Subcutaneous adipose tissue (tissue), 4 donors: ENCODE results near the gene HNRNPAB. TPM values are rescaled to one million over a fixed set of nuclear protein-coding genes. Genes with fewer than 3 reads are reported as not detected.

Source experiments
- CTCF ChIP-seq: fragments of 450-650 bp; IDR thresholded peaks from one replicate; pipeline ENCODE4 v1.5.1; 2016; ENCODE audit warnings: low read depth, mild to moderate bottlenecking, control low read depth, antibody characterized with exemption, moderate library complexity
- total RNA-seq, 4 donors: library from RNA; depleted of rRNA; stranded (reverse); fragments of >200 nt; gene quantifications; one replicate each; pipeline ENCODE4 v1.1.0, GENCODE V29; 2016

Gene HNRNPAB
- total RNA-seq, 4 donors from 2014 or later = 52.0 to 108 (median 63.8) TPM

- no peak for TF ChIP-seq CTCF
These were observed 14.9 kb upstream of the HNRNPAB start for GRCh38 chr5:178189433-178189832.

- no peak for TF ChIP-seq CTCF
These were observed 12.7 kb upstream of the HNRNPAB start for GRCh38 chr5:178191661-178192060.

- no peak for TF ChIP-seq CTCF
These were observed 12.1 kb upstream of the HNRNPAB start for GRCh38 chr5:178192244-178192643.

- TF ChIP-seq CTCF = no peak
These were observed 11.5 kb upstream of the HNRNPAB start for GRCh38 chr5:178192787-178193186.

- no peak for TF ChIP-seq CTCF
These were observed 11.0 kb upstream of the HNRNPAB start for GRCh38 chr5:178193251-178193809.

- TF ChIP-seq CTCF = no peak
These were observed 10.3 kb upstream of the HNRNPAB start for GRCh38 chr5:178194026-178194425.

- TF ChIP-seq CTCF = no peak
These were observed 8.0 kb upstream of the HNRNPAB start for GRCh38 chr5:178196281-178196812.
